H9 (cell line): ENCODE measurements around the gene HEPN1. TPM values are rescaled to one million over a fixed set of nuclear protein-coding genes. Genes with fewer than 3 reads are reported as not detected.

Experiments used
- DNase-seq: peaks from one replicate; pipeline ENCODE4 v3.0.0-alpha.2; 2017
- H2AFZ ChIP-seq: one replicate; pipeline ENCODE4 v1.6.1; 2013; ENCODE audit warnings: mild to moderate bottlenecking, low read length, control low read depth, moderate library complexity
- H2AK5ac ChIP-seq: 2 replicates; pipeline ENCODE4 v1.6.1; 2013; ENCODE audit warnings: low read length, control low read depth, mixed read lengths; ENCODE audit not compliant: insufficient read length
- H2BK120ac ChIP-seq: one replicate; pipeline ENCODE4 v1.6.1; 2013; ENCODE audit warnings: low read depth, mild to moderate bottlenecking, low read length, control low read depth, inconsistent platforms; ENCODE audit not compliant: poor library complexity, severe bottlenecking
- H2BK12ac ChIP-seq: 2 replicates; pipeline ENCODE4 v1.6.1; 2013; ENCODE audit warnings: low read length, control low read depth, mixed read lengths, low read depth; ENCODE audit not compliant: insufficient read length
- H2BK15ac ChIP-seq: 2 replicates; pipeline ENCODE4 v1.6.1; 2013; ENCODE audit warnings: low read depth, low read length, control low read depth
- H2BK20ac ChIP-seq: one replicate; pipeline ENCODE4 v1.6.1; 2013; ENCODE audit warnings: low read depth, mild to moderate bottlenecking, low read length, control low read depth, inconsistent platforms; ENCODE audit not compliant: poor library complexity, severe bottlenecking
- H2BK5ac ChIP-seq: 2 replicates; pipeline ENCODE4 v1.6.1; 2013; ENCODE audit warnings: low read length, control low read depth, mixed read lengths; ENCODE audit not compliant: insufficient read length
- H3K14ac ChIP-seq: 2 replicates; pipeline ENCODE4 v1.6.1; 2013; ENCODE audit warnings: low read length, control low read depth; ENCODE audit not compliant: insufficient read depth
- H3K18ac ChIP-seq: 2 replicates; pipeline ENCODE4 v1.6.1; 2013; ENCODE audit warnings: low read depth, mild to moderate bottlenecking, mixed read lengths, low read length, control low read depth; ENCODE audit not compliant: insufficient read length
- H3K23ac ChIP-seq: 2 replicates; pipeline ENCODE4 v1.6.1; 2013; ENCODE audit warnings: low read length, control low read depth, mixed read lengths, low read depth; ENCODE audit not compliant: insufficient read length
- H3K23me2 ChIP-seq: 2 replicates; pipeline ENCODE4 v1.6.1; 2013; ENCODE audit warnings: low read depth, mild to moderate bottlenecking, mixed read lengths, low read length, control low read depth; ENCODE audit not compliant: insufficient read length, poor library complexity, severe bottlenecking
- H3K27ac ChIP-seq: 2 replicates; pipeline ENCODE4 v1.5.1; 2013; ENCODE audit warnings: low read length, control low read depth, mixed read lengths, low read depth; ENCODE audit not compliant: insufficient read length
- H3K27me3 ChIP-seq: 2 replicates; pipeline ENCODE4 v1.6.1; 2013; ENCODE audit warnings: low read length, control low read depth, inconsistent platforms; ENCODE audit not compliant: insufficient read depth
- H3K4ac ChIP-seq: 2 replicates; pipeline ENCODE4 v1.6.1; 2013; ENCODE audit warnings: low read depth, mild to moderate bottlenecking, control low read depth, inconsistent platforms, low read length, moderate library complexity
- H3K4me1 ChIP-seq: 2 replicates; pipeline ENCODE4 v1.6.1; 2013; ENCODE audit warnings: low read length, control low read depth, inconsistent platforms; ENCODE audit not compliant: insufficient read depth
- H3K4me2 ChIP-seq: 2 replicates; pipeline ENCODE4 v1.6.1; 2013; ENCODE audit warnings: low read length, control low read depth, mixed read lengths; ENCODE audit not compliant: insufficient read length, insufficient read depth
- H3K56ac ChIP-seq: 2 replicates; pipeline ENCODE4 v1.6.1; 2013; ENCODE audit warnings: low read depth, mild to moderate bottlenecking, mixed read lengths, low read length, control low read depth; ENCODE audit not compliant: insufficient read length
- H3K79me1 ChIP-seq: 2 replicates; pipeline ENCODE4 v1.6.1; 2013; ENCODE audit warnings: low read depth, mild to moderate bottlenecking, moderate library complexity, low read length, control low read depth, inconsistent platforms; ENCODE audit not compliant: insufficient read depth, poor library complexity, severe bottlenecking
- H3K79me2 ChIP-seq: 2 replicates; pipeline ENCODE4 v1.6.1; 2013; ENCODE audit warnings: low read length, control low read depth, inconsistent platforms; ENCODE audit not compliant: insufficient read depth
- H3K9ac ChIP-seq: 2 replicates; pipeline ENCODE4 v1.6.1; 2013; ENCODE audit warnings: low read length, control low read depth, mixed read lengths; ENCODE audit not compliant: insufficient read length; ENCODE audit errors: extremely low read depth
- H3K9me3 ChIP-seq: one replicate; pipeline ENCODE4 v1.6.1; 2013; ENCODE audit warnings: low read depth, low read length, inconsistent platforms; ENCODE audit not compliant: control insufficient read depth
- H3T11ph ChIP-seq: one replicate; pipeline ENCODE4 v1.6.1; 2013; ENCODE audit warnings: mild to moderate bottlenecking, low read length, control low read depth, inconsistent platforms
- H4K20me1 ChIP-seq: one replicate; pipeline ENCODE4 v1.6.1; 2013; ENCODE audit not compliant: control insufficient read depth, insufficient read length, insufficient read depth
- H4K5ac ChIP-seq: 2 replicates; pipeline ENCODE4 v1.6.1; 2013; ENCODE audit warnings: low read depth, mild to moderate bottlenecking, mixed read lengths, low read length, control low read depth; ENCODE audit not compliant: insufficient read length
- H4K8ac ChIP-seq: replicated peaks from 2 replicates; pipeline ENCODE4 v1.6.1; 2013; ENCODE audit warnings: low read length, control low read depth, mixed read lengths, low read depth; ENCODE audit not compliant: insufficient read length
- H4K91ac ChIP-seq: 2 replicates; pipeline ENCODE4 v1.6.1; 2013; ENCODE audit warnings: low read depth, mild to moderate bottlenecking, moderate library complexity, mixed read lengths, low read length, control low read depth; ENCODE audit not compliant: insufficient read length
- H3K27ac Mint-ChIP-seq, 3 experiments: 2 replicates in 2 of 3; 3 replicates in 1 of 3; pipeline ENCODE4 v1.8.0; 2020 to 2021; ENCODE audit warnings: mixed read lengths in 3 of 3, mild to moderate bottlenecking in 1 of 3, moderate library complexity in 1 of 3
- H3K27me3 Mint-ChIP-seq: 2 replicates; pipeline ENCODE4 v1.8.0; 2021; ENCODE audit warnings: low read depth, mild to moderate bottlenecking, moderate library complexity, mixed read lengths
- H3K36me3 Mint-ChIP-seq, 3 experiments: 2 replicates in 2 of 3; 3 replicates in 1 of 3; pipeline ENCODE4 v1.8.0; 2020 to 2021; ENCODE audit warnings: low read depth in 3 of 3, mixed read lengths in 3 of 3; ENCODE audit not compliant: insufficient read depth in 1 of 3
- H3K4me1 Mint-ChIP-seq, 2 experiments: 2 replicates each; pipeline ENCODE4 v1.8.0; 2020; ENCODE audit warnings: mixed read lengths in 2 of 2
- H3K4me3 Mint-ChIP-seq, 2 experiments: 2 replicates in 1 of 2; 3 replicates in 1 of 2; pipeline ENCODE4 v1.8.0; 2020 to 2021; ENCODE audit warnings: mild to moderate bottlenecking in 2 of 2, mixed read lengths in 2 of 2, moderate library complexity in 1 of 2
- H3K9me3 Mint-ChIP-seq, 2 experiments: 2 replicates in 1 of 2; 3 replicates in 1 of 2; pipeline ENCODE4 v1.8.0; 2020; ENCODE audit warnings: mild to moderate bottlenecking in 2 of 2, mixed read lengths in 2 of 2, moderate library complexity in 1 of 2
- WGBS: extraction: QIAGEN DNeasy Blood & Tissue Kit; methylation state at CpG from one replicate; pipeline ENCODE4 v1.1.7; 2013; ENCODE audit warnings: missing lambda C conversion rate, low lambda C conversion rate, mixed read lengths; ENCODE audit not compliant: insufficient read length; ENCODE audit errors: extremely low coverage; 5-methylcytosine and 5-hydroxymethylcytosine counted together
- total RNA-seq: library from RNA; stranded (reverse); gene quantifications from 2 replicates; pipeline ENCODE4 v1.2.1, GENCODE V29; 2021
- TF ChIP-seq, protein P1 (sequence below): fragments of 200-600 bp; sonication (generic); conservative IDR thresholded peaks from 3 replicates; pipeline ENCODE4 v1.8.0; 2021; ENCODE audit warnings: antibody characterized with exemption, mild to moderate bottlenecking

The HEPN1 gene
- total RNA-seq, 1 experiment from 2014 or later, result not detected

DNA sequence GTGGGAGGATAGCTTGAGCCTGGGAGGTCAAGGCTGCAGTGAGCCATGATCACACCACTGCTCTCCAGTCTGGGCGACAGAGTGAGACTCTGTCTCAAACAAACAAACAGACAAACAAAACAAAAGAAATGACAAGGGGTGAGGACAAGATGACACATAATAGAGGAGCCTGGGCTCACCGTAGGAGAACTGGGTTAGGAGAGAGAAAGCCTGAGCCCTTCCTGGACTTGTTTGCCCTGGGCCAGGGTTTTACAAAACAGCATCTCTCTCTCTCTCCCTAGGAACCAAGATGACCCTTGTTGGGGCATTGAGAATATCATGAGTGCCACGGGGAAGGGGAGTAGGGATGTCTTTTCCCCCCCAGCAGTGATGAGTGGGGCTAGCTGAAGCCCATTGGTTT is 38.1 kb upstream of the HEPN1 start:
- no peak overlapping the region for H4K91ac ChIP-seq
- no peak overlapping the region for H2AFZ ChIP-seq
- H2BK120ac ChIP-seq, result no peak overlapping the region
- peaks cover 15 to 23% of the 10 kb centered on the region in 2 experiments for H3K4me1 Mint-ChIP-seq
- H3K4ac ChIP-seq, result no peak overlapping the region
- H3K18ac ChIP-seq, result no peak overlapping the region
- H3K4me1 ChIP-seq, result no peaks in the 10 kb centered on the region
- H2BK20ac ChIP-seq, result no peak overlapping the region
- no peak overlapping the region for H2BK5ac ChIP-seq
- no peak for DNase-seq
- no peak overlapping the region for H3K9ac ChIP-seq
- TF ChIP-seq, protein P1, sequence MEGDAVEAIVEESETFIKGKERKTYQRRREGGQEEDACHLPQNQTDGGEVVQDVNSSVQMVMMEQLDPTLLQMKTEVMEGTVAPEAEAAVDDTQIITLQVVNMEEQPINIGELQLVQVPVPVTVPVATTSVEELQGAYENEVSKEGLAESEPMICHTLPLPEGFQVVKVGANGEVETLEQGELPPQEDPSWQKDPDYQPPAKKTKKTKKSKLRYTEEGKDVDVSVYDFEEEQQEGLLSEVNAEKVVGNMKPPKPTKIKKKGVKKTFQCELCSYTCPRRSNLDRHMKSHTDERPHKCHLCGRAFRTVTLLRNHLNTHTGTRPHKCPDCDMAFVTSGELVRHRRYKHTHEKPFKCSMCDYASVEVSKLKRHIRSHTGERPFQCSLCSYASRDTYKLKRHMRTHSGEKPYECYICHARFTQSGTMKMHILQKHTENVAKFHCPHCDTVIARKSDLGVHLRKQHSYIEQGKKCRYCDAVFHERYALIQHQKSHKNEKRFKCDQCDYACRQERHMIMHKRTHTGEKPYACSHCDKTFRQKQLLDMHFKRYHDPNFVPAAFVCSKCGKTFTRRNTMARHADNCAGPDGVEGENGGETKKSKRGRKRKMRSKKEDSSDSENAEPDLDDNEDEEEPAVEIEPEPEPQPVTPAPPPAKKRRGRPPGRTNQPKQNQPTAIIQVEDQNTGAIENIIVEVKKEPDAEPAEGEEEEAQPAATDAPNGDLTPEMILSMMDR, result no peak
- H3K27ac Mint-ChIP-seq, result no peak overlapping the region; a peak in 1 of 7 replicates
- H4K20me1 ChIP-seq, result no peaks in the 10 kb centered on the region
- no peak overlapping the region for H3K56ac ChIP-seq
- H3K79me1 ChIP-seq, result no peaks in the 10 kb centered on the region
- H3K9me3 Mint-ChIP-seq, result peaks cover 0 to 3% of the 10 kb centered on the region in 2 experiments; a peak in 1 of 5 replicates
- peaks cover 6% of the 10 kb centered on the region for H3K23me2 ChIP-seq
- H3K27ac ChIP-seq, result no peak overlapping the region
- H3K23ac ChIP-seq, result no peak overlapping the region
- peaks cover 10% of the 10 kb centered on the region for H3K27me3 Mint-ChIP-seq
- H3K4me3 Mint-ChIP-seq, result no peak overlapping the region
- H3K79me2 ChIP-seq, result no peaks in the 10 kb centered on the region
- no peaks in the 10 kb centered on the region for H3K27me3 ChIP-seq
- H3K14ac ChIP-seq, result no peak overlapping the region
- H2AK5ac ChIP-seq, result no peak overlapping the region
- no peaks in the 10 kb centered on the region; a peak in 1 of 7 replicates for H3K36me3 Mint-ChIP-seq
- no peak overlapping the region for H3T11ph ChIP-seq
- no peaks in the 10 kb centered on the region for H3K9me3 ChIP-seq
- no peak overlapping the region for H3K4me2 ChIP-seq
- WGBS, result no CpG with 5 or more reads among the region's 3 CpGs
- H4K8ac ChIP-seq, result no peak overlapping the region
- no peak overlapping the region for H4K5ac ChIP-seq
- H2BK12ac ChIP-seq, result no peak overlapping the region
- H2BK15ac ChIP-seq, result no peak overlapping the region
